HepG2 (cell line): ENCODE results near the gene IL1A. TPM values are rescaled to one million over a fixed set of nuclear protein-coding genes. Genes with fewer than 3 reads are reported as not detected.
A peak's percentile ranks its signal among the peaks of the same experiment; 100 is the strongest.

Experiments
- AKAP8 ChIP-seq: sonication (generic); formaldehyde crosslinking; IDR thresholded peaks from 2 replicates; pipeline ENCODE4 v1.5.1; 2020; ENCODE audit warnings: mild to moderate bottlenecking, missing genetic modification reagents
- CEBPB ChIP-seq: IDR thresholded peaks from 2 replicates; pipeline ENCODE4 v1.6.1; 2011; ENCODE audit warnings: low read depth, low read length, improper control_type of control experiment, borderline replicate concordance
- EP300 ChIP-seq, 3 experiments: sonication (generic) in 1 of 3; formaldehyde crosslinking in 1 of 3; IDR thresholded peaks; 2 replicates each; pipeline versions ENCODE4 v1.5.1 to v1.6.1; 2011 to 2020; ENCODE audit warnings: low read depth in 2 of 3, low read length in 2 of 3, borderline replicate concordance in 1 of 3, improper control_type of control experiment in 1 of 3, mild to moderate bottlenecking in 1 of 3, missing genetic modification reagents in 1 of 3, moderate library complexity in 1 of 3
- HCFC1 ChIP-seq: fragments of 150-350 bp; IDR thresholded peaks from 2 replicates; pipeline ENCODE4 v1.6.1; 2014; ENCODE audit warnings: low read depth, low read length
- PAXIP1 ChIP-seq: sonication (generic); formaldehyde crosslinking; conservative IDR thresholded peaks from 2 replicates; pipeline ENCODE4 v1.4.0; 2020; ENCODE audit warnings: mild to moderate bottlenecking, missing genetic modification reagents, moderate library complexity
- RARA ChIP-seq: IDR thresholded peaks from 2 replicates; pipeline ENCODE4 v1.6.1; 2016; ENCODE audit warnings: missing genetic modification reagents, missing compliant biosample characterization
- SOX13 ChIP-seq, 3 experiments: fragments of 450-650 bp in 1 of 3; sonication (generic) in 1 of 3; formaldehyde crosslinking in 1 of 3; IDR thresholded peaks in 2 of 3; conservative IDR thresholded peaks in 1 of 3; 2 replicates each; pipeline versions ENCODE4 v1.5.0 to v1.6.1; 2016 to 2020; ENCODE audit warnings: antibody characterized with exemption in 1 of 3, mild to moderate bottlenecking in 1 of 3, missing compliant biosample characterization in 1 of 3, missing genetic modification reagents in 1 of 3, moderate library complexity in 1 of 3
- TCF7 ChIP-seq: sonication (generic); IDR thresholded peaks from 2 replicates; pipeline ENCODE4 v1.6.1; 2016; ENCODE audit warnings: antibody characterized with exemption, low read depth
- polyA plus RNA-seq, 8 experiments: library from polyadenylated mRNA; depleted of rRNA in 3 of 8; stranded (reverse) in 7 of 8; unstranded in 1 of 8; fragments of >200 nt; fragmentation: Illumina TruSeq in 4 of 8; extraction: Trizol in 4 of 8; gene quantifications; 2 replicates each; pipeline versions ENCODE4 v1.2.1 to v1.2.3, GENCODE V29; 2011 to 2016; ENCODE audit warnings: low read depth in 4 of 8, missing spikeins in 1 of 8, mixed read lengths in 1 of 8; ENCODE audit not compliant: insufficient read depth in 1 of 8
- total RNA-seq, 5 experiments: library from RNA; depleted of rRNA; stranded (reverse); fragments of >200 nt; fragmentation: Illumina TruSeq; extraction: Trizol; gene quantifications; 2 replicates each; pipeline ENCODE4 v1.2.3, GENCODE V29; 2016; ENCODE audit warnings: low read depth in 1 of 5
- TF ChIP-seq, protein P1 (sequence below): sonication (generic); formaldehyde crosslinking; conservative IDR thresholded peaks from 2 replicates; pipeline ENCODE4 v1.4.0; 2020; ENCODE audit warnings: missing genetic modification reagents
- TF ChIP-seq, protein P2 (sequence below): sonication (generic); formaldehyde crosslinking; conservative IDR thresholded peaks from 2 replicates; pipeline ENCODE4 v1.8.0; 2022; ENCODE audit warnings: mild to moderate bottlenecking, moderate library complexity, missing genetic modification reagents

IL1A gene
- total and polyA plus RNA-seq, 2 of the 13 experiments (the other 11 are each of a cell fraction or from before 2014, with no cell fraction given), result not detected

DNA sequence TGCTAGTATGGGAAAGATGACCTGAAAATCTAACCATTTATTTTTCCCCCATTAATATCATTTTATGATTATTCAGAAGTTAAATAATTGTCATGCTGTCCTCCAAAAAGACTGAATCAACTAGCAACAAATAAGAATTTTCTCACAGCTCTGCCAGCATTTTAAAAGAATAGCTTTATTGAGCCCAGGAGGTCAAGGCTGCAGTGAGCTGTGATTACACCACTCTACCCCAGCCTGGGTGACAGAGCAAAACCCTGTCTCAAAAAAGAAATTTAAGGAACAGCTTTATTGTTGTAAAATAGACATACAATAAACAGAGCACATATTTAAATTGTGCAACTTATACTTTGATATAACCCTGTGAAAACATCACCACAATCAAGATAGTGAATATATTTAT is 24.8 kb upstream of the IL1A start (continued):
- TF ChIP-seq PAXIP1 (CRISPR knock-in tag), result 0 out of 2 replicates have a peak, but pooled peaks have one; percentile 41
- TF ChIP-seq, protein P1, sequence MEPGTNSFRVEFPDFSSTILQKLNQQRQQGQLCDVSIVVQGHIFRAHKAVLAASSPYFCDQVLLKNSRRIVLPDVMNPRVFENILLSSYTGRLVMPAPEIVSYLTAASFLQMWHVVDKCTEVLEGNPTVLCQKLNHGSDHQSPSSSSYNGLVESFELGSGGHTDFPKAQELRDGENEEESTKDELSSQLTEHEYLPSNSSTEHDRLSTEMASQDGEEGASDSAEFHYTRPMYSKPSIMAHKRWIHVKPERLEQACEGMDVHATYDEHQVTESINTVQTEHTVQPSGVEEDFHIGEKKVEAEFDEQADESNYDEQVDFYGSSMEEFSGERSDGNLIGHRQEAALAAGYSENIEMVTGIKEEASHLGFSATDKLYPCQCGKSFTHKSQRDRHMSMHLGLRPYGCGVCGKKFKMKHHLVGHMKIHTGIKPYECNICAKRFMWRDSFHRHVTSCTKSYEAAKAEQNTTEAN, result 0 out of 2 replicates have a peak, but pooled peaks have one; percentile 23
- TF ChIP-seq RARA (CRISPR knock-in tag), result peak; percentile 73
- 0 out of 2 replicates have a peak, but pooled peaks have one; percentile 4 for TF ChIP-seq TCF7
- TF ChIP-seq AKAP8 (CRISPR knock-in tag), result no peak
- TF ChIP-seq HCFC1, result no peak
- peak in 1 of 2 experiments; percentile 40; a peak in 1 of 4 replicates for TF ChIP-seq EP300 (IDR thresholded peaks at IDR 0.05; ENCODE audit: low read depth in 2 of 2, low read length in 2 of 2)
- no peak for TF ChIP-seq EP300 (CRISPR knock-in tag; IDR thresholded peaks at IDR 0.05; ENCODE audit: borderline replicate concordance)
- TF ChIP-seq CEBPB, result peak; percentile 51; the same call in 1 of the 2 replicates
- TF ChIP-seq, protein P2, sequence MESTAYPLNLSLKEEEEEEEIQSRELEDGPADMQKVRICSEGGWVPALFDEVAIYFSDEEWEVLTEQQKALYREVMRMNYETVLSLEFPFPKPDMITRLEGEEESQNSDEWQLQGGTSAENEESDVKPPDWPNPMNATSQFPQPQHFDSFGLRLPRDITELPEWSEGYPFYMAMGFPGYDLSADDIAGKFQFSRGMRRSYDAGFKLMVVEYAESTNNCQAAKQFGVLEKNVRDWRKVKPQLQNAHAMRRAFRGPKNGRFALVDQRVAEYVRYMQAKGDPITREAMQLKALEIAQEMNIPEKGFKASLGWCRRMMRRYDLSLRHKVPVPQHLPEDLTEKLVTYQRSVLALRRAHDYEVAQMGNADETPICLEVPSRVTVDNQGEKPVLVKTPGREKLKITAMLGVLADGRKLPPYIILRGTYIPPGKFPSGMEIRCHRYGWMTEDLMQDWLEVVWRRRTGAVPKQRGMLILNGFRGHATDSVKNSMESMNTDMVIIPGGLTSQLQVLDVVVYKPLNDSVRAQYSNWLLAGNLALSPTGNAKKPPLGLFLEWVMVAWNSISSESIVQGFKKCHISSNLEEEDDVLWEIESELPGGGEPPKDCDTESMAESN (CRISPR knock-in tag), result no peak
- TF ChIP-seq SOX13 (IDR thresholded peaks at IDR 0.05), result no peak
- TF ChIP-seq SOX13 (CRISPR knock-in tag; conservative IDR thresholded peaks at IDR 0.05 in 1 of 2, IDR thresholded peaks at IDR 0.05 in 1 of 2), result peak in 1 of 2 experiments; percentile 53; a peak in 1 of 4 replicates
